ENCODE data around the gene CD74.

CD74 gene

DNA sequence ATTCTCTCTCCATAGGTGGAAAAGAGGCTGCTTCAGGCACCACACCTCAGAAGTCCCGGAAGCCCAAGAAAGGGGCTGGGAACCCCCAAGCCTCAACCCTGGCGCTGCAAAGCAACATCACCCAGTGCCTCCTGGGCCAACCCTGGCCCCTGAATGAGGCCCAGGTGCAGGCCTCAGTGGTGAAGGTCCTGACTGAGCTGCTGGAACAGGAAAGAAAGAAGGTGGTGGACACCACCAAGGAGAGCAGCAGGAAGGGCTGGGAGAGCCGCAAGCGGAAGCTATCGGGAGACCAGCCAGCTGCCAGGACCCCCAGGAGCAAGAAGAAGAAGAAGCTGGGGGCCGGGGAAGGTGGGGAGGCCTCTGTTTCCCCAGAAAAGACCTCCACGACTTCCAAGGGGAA, 16.4 kb downstream of the CD74 start:
- no peak for DNase-seq

DNA sequence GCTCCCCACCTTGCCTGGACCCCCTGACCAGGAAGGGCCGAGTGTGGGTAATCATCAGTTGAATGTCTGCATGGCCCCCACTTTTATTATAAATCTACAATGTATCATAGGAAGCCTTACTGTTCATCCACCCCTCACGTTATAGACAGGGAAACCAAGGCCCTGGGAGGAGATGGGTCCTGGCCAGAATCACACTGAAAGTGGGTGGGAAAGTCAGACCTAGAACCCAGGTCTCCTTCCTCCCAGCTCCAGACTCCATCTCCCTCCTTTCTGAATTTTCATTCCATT, 17.1 kb downstream of the CD74 start:
- no peak for DNase-seq

DNA sequence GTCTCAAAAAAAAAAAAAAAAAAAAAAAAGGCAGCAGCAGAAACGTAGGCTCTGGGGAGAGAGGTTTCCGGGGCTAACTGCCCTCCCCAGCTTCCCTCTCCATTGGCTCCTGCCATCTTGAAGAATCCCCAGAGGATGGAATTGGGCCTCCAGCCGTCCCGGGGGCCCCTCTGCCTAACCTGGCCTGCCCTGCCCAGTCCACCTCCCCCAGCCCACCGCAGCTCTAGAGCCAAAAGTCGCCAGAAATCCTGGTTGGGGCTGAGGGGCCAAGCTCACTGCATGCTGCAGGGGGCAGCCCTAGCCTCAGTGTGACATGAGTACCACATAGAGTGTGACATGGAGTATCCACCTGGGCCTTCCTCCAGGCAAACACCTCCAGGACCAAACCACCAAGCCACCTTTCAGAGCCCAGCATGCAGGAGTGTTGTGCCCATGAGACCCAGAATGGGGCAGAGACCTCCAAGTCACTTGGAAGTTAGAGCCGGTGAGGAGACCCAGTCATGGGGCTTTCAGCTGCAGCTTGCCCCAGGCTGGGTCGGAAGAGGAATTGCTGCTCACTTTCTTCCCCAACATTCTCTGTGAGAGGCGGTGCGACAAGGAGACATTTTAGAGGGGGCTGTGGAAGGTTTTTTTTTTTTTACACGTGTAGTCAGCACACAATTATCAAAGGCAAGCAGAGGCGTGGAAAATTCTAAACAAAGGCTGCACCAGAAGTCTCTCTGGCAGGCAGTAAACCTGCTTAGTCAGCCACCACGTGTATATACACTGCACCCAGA, 17.6 kb downstream of the CD74 start:
- no peak for DNase-seq

DNA sequence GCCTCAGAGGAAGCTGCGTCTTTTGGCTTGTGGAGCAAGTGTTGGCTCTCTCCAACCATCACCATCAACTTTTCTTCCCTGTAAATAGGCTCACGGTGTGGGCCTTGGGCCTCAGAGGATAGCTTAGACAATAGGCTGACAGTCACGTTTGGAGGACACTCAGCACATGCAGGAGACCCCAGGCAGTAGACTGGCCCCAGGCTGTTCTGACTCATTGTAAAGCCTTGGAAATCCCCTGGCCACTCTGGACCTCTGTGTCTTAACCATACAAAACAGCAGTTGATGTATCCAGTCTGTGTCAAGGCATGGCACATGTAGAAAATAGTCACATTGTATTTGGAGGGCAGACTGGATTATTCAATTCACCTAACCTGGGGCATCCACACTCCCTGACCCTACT, 18.6 kb downstream of the CD74 start:
- no peak for DNase-seq

DNA sequence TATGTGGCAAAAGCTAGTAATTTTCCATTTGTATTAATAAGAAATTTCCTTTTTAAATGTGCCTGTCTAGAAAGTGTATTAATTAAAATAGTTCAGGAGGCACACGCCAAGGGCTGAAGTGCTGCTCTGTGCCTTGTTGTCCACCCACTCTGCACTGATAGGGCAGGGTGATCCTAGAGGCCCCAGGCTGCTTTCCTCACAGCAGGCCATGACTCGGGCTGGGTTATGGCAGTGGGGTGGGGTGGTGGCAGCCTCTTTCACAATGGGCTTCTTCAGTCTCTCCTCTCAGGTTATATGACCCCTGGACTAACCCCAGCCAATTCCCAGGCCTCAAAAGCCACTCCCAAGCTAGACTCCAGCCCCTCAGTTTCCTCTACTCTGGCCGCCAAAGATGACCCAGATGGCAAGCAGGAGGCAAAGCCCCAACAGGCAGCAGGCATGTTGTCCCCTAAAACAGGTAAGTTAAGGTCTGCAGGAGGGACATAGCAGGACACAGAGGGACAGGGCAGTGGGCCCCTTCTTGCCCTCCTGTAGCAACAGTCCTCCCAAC, 19.5 kb downstream of the CD74 start:
- no peak for DNase-seq

DNA sequence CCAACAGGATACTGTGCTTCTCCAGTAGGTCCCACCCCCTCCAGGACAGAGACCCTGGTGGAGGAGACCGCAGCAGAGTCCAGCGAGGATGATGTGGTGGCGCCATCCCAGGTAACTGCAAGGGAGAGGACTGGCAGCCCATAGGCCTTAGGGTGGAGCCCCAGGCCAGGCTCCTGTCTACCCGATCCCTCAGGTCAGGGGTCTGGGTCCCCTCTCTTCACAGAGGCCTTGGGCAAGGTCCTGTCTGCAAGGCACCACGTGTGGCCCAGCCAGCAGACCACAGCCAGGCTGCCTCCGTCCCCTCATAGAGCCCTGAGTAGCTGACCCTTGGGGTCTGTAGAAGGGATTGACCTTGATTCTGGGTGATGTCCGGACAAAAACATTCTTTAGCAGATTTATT, 20.0 kb downstream of the CD74 start:
- DNase-seq = no peak

DNA sequence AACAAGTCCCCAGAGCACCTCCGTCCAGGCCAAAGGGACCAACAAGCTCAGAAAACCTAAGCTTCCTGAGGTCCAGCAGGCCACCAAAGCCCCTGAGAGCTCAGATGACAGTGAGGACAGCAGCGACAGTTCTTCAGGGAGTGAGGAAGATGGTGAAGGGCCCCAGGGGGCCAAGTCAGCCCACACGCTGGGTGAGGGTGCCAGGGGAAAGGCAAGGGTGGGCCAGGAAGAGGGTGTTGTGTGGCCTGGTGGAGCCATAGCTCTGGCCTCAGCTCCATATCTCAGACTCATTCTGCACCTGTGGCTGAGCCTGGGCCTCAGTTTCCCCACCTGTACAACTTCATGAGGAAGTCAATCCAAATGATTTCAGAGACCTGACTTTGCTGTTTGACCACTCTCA, 20.7 kb downstream of the CD74 start:
- DNase-seq = no peak

DNA sequence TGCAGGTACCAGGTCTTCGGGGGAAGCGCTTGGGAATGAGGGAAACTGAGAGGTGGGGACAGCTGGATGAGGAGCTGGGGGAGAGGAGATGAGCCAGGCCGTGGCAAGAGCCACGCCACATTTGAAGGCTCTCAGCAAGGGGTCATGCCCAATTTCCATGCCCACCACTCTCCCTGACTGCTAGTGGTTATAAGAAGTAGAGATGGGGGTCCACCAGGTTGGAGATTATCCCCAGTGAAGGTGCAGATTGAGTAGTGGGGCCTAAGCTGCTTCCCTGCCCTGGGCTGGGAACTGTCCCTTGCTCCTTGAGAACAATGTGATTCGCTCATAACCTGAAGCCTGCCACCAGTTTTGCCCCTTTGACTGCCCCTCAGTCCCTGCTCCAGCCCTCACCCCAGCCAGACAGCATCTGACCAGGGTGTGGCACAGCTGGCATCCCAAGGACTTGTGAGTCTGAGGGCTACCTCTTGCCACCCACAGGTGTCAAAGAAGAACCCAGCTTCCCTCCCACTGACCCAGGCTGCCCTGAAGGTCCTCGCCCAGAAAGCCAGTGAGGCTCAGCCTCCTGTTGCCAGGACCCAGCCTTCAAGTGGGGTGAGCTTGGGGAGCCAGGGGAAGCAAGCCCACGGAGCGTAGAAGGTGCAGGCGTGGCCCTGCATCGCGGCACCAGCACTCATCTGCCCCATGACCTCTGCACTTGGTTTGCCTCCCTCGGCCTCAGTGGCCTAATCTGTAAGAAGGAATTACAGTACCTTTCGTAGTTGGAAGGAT, 21.5 kb downstream of the CD74 start:
- DNase-seq = no peak

DNA sequence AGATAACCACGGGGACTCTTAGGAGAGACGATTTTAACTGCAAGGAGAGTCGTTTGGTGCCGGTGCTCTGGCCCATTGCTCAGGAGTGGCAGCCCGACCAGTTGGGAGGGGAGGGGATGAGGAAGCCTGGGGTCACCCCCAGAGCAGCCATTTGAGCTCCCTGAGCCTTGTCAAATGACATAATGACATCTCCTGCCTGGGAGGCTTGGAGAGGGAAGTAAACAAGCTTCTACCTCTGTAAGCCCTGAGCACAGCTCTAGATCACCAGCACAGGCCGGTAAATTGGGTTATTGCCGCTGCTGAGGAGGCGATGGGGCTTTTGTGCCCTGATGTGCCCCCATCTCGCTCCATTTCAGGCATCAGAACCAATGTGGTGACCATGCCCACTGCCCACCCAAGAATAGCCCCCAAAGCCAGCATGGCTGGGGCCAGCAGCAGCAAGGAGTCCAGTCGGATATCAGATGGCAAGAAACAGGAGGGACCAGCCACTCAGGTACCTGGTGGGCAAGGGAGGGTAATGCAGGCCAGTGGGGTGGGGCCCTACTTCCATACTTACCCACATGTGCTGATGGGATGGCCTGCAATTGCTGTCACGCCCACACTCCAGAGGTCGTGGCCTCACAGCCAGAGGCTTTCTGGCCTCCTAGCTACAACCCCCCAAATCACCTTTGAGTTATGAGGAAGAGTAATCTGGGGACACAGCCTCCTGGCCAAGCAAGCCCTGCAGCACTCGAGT, 23.0 kb downstream of the CD74 start:
- DNase-seq = no peak

DNA sequence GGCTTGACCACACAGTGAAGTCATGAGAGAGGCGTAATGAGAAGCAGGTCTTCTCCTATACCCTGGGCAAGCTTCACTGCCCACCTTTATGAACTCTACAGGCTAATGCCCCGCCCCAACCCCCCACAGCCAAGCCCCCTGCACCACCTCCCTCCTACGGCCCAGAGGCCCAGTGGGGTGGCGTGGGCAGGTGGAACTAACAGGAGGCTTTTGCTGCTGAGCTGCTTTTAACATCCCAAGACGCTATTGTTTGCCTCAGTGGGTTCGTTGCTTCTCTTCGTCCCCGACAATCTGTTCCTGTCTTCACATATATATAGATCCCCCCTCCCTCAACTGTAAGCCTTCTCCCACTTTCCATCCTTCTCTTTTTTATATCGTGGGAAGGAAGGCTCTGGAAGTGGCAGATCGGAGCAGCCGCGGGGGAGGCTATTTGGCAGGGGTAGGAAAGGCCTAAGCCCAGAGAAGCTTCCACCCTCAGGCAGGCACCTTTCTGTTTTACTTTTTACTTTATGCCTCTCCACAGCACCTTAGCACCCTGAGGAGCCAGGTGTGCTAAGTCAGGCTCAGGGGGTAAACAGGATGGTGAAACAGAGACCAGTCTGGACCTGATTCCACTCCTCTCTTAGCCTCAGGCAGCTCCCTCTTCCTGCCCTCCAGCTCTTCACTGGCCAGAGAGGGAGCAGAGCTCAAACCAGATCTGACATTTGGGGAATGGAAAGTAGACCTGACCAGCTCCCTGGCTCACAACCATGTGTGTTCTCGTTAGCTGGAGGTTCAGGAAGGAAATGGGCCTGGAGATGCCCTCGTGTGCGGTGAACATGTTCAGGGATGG, 26.5 kb downstream of the CD74 start:
- DNase-seq = no peak

DNA sequence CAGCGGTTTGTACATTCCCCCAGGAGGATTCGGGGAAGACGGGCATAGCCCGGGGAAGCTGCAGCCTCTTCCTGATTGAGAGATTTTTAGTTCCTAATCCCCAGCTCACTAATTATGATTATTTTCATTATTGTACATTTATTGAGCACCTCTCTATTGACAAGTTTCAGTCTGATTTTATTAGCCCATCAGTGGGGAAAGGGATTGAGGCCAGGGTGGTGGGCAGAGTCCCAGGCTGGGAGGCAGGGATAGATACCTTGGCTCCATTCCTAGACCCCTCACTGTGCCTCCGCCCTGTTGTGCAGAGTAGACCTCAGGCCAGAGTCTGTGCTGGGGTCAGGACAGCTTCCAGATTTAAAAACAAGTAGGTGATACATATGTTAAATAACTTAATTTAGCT, 28.0 kb downstream of the CD74 start:
- DNase-seq = no peak

DNA sequence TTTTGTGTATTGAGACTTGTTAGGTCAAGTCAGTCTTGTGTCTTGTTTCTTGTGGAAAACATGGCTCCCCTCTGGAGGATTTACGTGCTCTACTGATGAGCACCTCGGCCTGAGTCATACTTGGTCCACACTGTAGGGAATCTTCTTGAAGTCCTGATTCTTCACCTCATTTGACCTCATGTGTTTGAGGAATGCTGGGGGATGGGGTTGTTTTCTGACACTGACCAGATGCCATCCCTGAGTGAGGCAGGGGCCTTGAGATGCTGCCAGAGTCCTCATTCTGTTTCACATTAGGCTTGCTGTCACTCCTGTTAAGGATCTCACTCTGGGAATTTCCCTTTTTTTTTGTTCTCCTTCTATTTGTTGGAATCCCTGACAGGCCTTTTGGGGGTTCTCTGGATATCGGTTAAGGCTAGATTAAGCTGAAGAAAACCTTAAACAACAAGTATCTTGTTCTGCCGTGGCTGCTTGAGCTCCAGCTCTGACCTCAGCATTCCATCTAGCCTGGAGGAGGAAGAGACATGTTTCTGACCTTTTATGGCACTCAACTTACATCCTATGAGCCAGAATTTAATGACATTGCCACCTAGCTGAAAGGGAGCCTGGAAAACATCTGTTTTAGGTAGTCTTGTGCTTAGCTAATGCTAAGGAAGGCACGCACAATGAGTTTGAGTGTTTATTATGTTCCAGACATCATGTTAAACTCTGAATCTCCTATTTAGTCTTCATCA, 34.6 kb downstream of the CD74 start:
- no peak for DNase-seq

DNA sequence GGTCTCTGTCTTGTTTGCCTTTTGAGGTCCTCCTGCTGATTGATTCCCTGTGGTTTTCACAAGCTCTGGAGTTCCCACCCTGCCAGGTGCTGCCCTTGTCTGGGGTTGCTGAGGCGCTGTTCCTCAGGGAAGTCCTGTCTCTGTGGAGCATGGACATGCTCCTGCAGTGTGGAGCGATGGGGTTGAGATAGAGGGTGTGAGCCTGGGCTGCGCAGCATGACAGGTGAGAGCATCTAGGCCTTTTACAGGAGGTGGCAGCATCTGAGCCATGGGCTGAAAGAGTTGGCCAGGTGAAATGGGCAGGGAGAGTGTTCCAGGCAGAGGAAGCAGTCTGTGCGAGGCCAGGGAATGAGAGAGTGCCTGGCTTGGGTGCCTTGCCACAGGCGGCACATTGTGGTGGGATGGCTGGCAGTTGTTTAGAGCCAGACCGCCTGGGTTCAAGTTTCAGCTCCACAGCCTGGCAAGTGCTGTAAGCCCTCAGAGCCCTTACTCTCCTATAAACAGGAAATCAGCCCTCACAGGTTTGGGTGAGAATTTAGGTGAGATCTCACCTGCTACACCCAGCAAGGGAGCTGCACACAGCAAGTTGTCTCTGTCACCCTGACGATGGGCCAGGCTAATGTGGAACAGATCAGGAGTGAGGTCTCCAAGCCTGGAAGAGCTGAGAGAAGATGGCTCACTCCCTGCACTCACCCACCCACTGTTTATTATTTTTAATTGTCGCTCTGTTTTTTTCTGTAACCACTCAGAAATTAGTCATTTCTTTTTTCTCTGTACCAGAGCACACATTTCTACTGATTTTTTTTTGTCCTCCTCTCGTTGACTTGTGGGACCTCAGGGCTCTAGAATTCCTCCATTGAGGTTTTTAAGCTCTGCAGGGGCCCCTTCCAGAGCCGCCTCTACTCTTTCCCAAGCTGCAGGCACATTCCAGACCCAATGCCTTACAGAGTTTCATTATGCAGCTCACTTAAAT, 35.6 kb downstream of the CD74 start:
- DNase-seq = no peak

DNA sequence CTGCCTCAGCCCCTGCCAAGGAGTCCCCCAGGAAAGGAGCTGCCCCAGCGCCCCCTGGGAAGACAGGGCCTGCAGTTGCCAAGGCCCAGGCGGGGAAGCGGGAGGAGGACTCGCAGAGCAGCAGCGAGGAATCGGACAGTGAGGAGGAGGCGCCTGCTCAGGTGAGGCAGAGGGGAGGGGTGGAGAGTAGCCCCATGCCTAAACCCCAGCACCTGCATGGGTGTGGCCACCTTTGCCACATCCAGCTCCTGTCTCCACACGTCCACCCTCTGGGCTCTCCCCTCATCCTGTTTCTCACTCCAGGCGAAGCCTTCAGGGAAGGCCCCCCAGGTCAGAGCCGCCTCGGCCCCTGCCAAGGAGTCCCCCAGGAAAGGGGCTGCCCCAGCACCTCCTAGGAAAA, 38.1 kb downstream of the CD74 start:
- no peak for DNase-seq

DNA sequence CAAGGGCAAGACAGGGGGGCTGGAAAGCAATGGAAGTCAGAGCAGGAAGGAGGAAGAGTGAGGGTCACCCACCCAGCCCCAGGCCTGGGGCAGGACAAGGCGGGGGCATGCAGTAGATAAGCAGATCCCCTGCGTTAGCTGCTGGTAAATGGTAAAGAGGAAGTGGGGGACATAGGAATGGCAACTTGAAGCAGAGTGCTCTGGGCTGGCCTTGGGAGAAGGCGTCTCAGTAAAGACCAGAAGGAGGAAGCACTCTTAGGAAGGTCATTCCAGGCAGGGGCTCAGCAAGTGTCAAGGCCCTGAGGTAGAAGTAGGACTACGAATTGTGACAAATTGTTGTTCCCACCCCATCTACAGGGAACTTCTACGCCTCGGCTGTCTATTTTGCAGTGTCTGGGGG, 40.1 kb downstream of the CD74 start:
- no peak for DNase-seq

DNA sequence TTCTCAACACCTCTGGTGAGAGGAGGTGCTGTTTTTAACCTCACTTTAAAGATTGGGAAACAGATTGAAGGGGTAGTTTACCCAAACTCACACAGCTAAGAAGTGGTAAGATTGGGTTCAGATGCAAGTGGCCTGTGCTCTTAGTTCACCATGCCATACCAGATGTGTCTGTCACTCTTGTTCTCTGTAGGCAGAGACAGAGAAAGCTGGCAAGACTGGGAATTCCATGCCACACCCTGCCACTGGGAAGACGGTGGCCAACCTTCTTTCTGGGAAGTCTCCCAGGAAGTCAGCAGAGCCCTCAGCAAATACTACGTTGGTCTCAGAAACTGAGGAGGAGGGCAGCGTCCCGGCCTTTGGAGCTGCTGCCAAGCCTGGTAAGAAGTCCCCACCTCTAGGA, 44.2 kb downstream of the CD74 start:
- DNase-seq = no peak

DNA sequence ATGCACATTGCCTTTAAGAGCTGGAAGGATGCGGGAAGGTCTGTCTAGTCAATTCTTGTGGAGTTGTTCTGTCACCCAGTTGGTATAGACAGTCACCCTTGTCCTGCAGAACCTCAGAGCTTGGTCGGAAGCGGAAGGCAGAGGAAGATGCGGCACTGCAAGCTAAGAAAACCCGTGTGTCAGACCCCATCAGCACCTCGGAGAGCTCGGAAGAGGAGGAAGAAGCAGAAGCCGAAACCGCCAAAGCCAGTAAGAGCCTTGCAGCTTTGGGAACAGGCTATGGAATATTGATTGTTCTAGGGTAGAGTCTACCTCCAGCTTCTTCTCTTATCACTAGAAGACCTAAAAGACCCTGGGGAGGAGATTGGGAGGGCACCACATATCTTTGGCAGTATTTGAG, 48.7 kb downstream of the CD74 start:
- no peak for DNase-seq

DNA sequence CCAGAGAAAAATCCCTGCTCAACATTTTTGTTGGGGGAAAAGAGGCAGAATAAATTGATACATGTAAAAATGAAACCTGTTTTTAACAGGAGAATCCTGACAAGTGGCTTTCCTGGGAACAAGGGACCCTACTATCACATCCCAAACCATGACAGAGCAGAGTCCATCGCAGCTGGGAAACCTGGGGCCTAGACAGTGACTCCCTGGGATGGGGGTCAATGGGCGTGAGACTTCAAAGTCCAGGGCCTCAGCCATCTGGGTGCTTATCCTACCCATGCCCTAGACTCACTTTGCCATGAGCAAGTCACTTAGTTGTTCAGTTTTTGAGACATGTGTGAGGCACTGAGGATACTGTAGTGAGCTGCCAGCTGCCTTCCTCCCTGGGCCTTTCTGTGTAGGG, 49.5 kb downstream of the CD74 start:
- no peak for DNase-seq

DNA sequence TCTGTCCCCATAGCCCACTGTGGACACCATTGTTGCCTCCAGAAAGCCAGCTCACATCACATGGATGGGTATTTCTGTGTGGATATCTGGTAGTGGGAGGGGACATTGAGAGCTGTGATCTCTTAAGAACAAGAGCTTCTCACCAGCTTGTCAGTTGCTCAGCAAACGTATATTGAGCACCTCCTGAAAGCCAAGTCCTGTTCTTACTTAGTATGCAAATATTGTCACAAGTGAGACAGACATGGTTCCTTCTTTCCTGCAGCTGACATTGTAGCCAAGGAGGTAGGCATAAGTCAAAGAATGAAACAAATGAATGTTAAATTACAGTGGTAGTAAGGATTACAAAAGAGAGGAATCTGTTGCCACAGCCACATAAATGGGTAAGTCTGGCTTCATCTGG, 51.4 kb downstream of the CD74 start:
- DNase-seq = no peak

DNA sequence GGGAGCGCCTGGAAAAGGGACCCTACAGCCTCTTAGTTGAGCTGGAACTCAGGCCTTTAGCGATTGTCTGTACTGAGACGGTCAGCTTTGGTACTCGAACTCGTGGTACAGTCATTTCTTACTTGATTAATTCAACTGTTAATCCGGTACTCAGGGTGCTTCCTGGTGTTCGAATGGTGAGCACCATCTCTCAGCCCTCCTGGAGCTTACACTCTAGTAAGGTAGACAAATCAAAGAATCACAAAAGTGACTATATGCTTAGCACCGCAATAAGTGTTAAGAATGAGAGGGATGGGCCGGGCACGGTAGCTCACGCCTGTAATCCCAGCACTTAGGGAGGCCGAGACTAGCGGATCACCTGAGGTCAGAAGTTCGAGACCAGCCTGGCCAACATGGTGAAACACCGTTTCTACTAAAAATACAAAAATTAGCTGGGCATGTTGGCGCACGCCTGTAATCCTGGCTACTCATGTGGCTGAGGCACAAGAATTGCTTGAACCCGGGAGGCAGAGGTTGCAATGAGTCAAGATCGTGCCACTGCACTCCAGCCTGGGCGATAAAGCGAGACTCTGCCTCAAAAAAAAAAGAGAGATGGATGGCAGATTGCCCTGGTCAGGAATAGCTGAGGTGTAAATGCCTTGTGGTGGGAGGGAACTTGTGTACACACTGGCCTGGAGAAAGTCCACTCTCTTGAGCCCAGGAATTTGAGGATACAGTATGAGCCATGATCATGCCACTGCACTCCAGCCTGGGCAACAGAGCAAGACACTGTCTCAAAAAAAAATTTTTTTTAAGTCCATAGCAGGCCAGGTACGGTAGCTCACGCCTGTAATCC, 54.2 kb downstream of the CD74 start:
- DNase-seq = no peak

Measured in SW 1271 (cell line).